GM12872 (cell line): ENCODE data around the gene FRMD3.

Experiments used
- TF ChIP-seq, protein P1 (sequence below): IDR thresholded peaks from 3 replicates; pipeline ENCODE4 v1.5.1; 2011; ENCODE audit warnings: low read depth, mild to moderate bottlenecking, low read length, moderate library complexity; ENCODE audit not compliant: insufficient read depth

FRMD3 gene

DNA sequence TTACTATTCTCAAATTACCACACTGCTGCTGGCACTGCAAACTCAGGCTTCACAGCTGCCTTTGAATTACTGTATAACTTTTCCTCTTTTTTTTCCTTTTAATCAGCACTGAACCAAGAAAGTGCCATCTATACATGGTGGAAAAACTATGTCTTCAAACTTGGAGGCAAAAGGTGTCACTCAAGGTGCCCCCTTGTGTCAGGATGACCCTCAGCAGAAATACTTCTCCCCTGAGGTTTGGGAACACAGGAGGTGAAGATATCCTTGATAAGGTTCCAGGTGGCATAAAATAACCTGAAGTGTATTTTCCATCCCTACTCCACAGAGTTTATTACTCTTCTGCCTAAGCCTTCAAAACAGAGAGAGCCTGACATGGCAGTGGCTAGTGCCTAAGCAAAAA lies 14.5 kb downstream of the FRMD3 start:
- TF ChIP-seq, protein P1, sequence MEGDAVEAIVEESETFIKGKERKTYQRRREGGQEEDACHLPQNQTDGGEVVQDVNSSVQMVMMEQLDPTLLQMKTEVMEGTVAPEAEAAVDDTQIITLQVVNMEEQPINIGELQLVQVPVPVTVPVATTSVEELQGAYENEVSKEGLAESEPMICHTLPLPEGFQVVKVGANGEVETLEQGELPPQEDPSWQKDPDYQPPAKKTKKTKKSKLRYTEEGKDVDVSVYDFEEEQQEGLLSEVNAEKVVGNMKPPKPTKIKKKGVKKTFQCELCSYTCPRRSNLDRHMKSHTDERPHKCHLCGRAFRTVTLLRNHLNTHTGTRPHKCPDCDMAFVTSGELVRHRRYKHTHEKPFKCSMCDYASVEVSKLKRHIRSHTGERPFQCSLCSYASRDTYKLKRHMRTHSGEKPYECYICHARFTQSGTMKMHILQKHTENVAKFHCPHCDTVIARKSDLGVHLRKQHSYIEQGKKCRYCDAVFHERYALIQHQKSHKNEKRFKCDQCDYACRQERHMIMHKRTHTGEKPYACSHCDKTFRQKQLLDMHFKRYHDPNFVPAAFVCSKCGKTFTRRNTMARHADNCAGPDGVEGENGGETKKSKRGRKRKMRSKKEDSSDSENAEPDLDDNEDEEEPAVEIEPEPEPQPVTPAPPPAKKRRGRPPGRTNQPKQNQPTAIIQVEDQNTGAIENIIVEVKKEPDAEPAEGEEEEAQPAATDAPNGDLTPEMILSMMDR, result no peak

DNA sequence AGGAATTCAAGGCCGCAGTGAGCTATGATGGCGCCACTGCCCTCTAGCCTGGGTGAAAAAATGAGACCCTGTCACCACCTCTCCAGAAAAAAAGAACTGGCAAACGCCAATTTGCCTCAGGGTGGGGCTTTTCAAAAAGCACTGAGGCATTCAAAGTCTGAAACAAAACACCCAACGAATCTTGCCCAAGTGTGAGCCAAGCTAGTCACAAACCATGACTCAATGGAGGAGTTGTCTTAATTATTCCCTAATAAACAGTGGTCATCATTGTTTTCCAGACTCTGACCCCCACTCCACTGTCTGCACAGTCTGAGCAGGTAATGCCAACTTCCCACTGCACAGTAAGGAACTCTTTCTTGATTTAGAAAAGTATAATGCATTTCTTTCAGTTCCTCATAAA lies 16.8 kb downstream of the FRMD3 start:
- TF ChIP-seq, protein P1, result no peak

DNA sequence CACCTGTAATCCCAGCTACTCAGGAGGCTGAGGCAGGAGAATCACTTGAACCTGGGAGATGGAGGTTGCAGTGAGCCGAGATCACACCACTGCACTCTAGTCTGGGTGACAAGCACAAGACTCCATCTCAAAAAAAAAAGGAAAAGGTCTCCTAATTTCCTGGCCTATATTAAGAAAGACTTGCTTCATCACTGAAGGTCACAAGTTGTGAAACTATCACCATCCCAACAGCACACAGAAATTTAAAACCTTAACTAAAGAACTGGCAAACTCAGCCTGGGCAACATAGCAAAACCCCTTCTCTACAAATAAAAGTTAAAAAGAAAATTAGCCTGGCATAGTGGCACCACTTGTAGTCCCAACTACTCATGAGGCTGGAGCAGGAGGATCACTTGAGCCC lies 17.2 kb downstream of the FRMD3 start:
- TF ChIP-seq, protein P1, result no peak

DNA sequence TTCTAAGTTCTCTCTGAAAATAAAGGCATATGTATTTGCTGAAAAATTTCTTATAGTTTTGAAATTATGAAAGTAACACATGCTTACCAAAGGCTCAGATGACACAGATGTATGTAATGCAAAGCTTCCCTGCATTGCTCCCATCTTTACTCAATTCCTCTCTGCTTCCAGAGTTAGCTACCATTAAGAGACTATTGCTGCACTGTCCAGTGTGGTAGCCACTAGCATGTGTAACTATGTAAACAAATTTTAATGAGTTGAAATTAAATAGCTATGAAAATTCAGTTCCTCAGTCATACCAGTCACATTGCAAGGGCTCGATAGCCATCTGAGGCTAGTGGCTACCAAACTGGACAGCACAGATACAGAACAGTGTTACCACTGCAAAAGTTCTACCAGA lies 17.9 kb downstream of the FRMD3 start:
- TF ChIP-seq, protein P1, result no peak

DNA sequence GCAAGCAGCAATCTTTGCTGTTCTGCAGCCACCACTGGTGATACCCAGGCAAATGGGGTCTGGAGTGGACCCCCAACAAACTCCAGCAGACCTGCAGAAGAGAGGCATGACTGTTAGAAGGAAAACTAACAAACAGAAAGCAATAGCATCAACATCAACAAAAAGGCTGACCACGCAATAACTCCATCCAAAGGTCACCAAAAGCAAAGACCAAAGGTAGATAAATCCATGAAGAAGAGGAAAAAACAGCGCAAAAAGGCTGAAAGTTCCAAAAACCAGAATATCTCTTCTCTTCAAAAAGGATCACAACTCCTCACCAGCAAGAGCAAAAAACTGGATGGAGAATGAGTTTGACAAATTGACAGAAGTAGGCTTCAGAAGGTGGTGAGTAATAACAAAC lies 23.4 kb downstream of the FRMD3 start:
- TF ChIP-seq, protein P1, result no peak

DNA sequence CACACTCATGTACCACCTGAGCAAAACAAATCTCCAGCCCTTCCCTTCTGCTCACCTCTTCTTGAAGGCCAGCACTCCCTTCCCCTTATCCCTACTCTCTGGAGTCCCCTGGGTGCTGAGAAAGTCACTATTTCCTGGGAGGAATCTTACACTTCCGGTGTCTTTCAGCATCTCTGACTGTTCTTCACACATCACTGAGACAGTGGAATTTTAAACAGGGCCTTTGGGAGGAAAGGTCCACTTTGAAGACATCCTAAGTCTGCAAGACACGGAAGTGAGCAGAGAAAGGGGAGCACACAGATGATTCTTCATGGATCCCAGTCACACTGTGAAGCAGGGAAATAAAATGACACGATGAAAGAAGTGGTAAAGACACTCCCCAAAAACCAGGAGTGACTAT lies 25.6 kb downstream of the FRMD3 start:
- TF ChIP-seq, protein P1, result no peak

DNA sequence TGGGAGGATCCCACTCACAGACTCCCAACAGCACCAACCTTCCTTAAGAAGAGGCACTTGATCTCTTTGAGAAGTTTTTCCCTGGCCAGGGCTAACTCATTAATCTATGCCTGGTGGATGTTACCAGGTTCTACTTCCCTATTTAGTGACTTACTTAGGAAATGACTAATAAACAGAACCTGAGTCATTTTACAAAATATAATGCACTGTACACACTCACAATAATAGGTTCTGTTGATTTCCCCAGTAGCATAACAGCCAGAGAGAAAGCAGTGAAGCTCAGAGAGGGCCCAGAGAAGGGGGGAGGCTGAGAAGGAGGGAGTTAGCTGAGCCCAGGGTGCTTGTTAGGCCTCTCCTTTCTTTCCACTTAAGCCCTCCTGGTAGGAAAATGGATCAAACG lies 27.1 kb downstream of the FRMD3 start:
- TF ChIP-seq, protein P1, result no peak

DNA sequence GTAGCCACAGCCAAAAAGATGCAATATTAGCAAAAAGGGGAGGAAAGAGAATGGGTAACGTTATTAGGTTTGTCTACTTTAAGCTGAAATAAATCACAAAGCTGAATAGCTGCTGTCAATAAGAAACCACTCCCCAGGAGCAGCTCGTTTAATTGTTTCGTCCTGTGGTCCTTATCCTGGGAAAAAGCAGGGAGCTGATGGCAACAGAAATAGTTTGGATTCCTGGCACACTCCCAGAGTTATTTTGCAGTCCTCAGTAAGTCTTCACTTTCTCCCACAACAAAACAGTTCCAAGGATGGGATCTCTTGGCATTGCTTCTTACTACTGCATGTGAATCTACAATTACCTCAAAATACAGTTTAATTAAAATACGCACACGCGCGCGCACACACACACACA lies 28.8 kb downstream of the FRMD3 start:
- TF ChIP-seq, protein P1, result no peak
